CD4-positive, alpha-beta T cell (primary cell): ENCODE measurements around the gene THRB. TPM values are rescaled to one million over a fixed set of nuclear protein-coding genes. Genes with fewer than 3 reads are reported as not detected.

Experiments
- ATAC-seq: fragments of 200-7000 bp; cut with Tn5 transposase; one replicate; pipeline ENCODE4 v1.10.0; 2022; ENCODE audit warnings: mild to moderate bottlenecking; ENCODE audit not compliant: poor library complexity
- CTCF ChIA-PET: fragments of 350-600 bp; sonication (Branson Sonifier 250); formaldehyde crosslinking; loops from one replicate; lab custom pipeline; 2021; ENCODE audit warnings: antibody characterized with exemption, inconsistent platforms; lab: Charles Lee
- POLR2A ChIA-PET: fragments of 350-600 bp; sonication (Branson Sonifier 250); formaldehyde crosslinking; loops from one replicate; lab custom pipeline; 2021; ENCODE audit warnings: antibody characterized with exemption, inconsistent platforms; lab: Charles Lee
- DNase-seq, 14 experiments: peaks; one replicate each; pipeline ENCODE4 v3.0.0-alpha.2; 2013 to 2020; ENCODE audit warnings: mixed read lengths in 2 of 14
- H3K27ac ChIP-seq, 2 donors: one replicate each; pipeline versions ENCODE4 v1.5.1 to v1.7.0; 2013; ENCODE audit warnings: low read length in 2 of 2, low read depth in 1 of 2, mild to moderate bottlenecking in 1 of 2
- H3K27me3 ChIP-seq, 2 experiments: 1 replicate in 1 of 2; 2 replicates in 1 of 2; pipeline versions ENCODE4 v1.6.1 to v1.7.0; 2013; ENCODE audit warnings: low read length in 2 of 2, control low read depth in 1 of 2, mild to moderate bottlenecking in 1 of 2, moderate library complexity in 1 of 2; ENCODE audit not compliant: insufficient read depth in 2 of 2, control insufficient read depth in 1 of 2
- H3K36me3 ChIP-seq: one replicate; pipeline ENCODE4 v1.6.1; 2013; ENCODE audit warnings: low read length, control low read depth; ENCODE audit not compliant: insufficient read depth
- H3K4me1 ChIP-seq: one replicate; pipeline ENCODE4 v1.6.1; 2013; ENCODE audit warnings: low read length, control low read depth; ENCODE audit not compliant: insufficient read depth
- H3K4me3 ChIP-seq: one replicate; pipeline ENCODE4 v1.5.1; 2013; ENCODE audit warnings: mild to moderate bottlenecking, low read length, moderate library complexity
- H3K9me3 ChIP-seq, 2 experiments: 1 replicate in 1 of 2; 2 replicates in 1 of 2; pipeline versions ENCODE4 v1.6.1 to v1.7.0; 2013; ENCODE audit warnings: low read length in 2 of 2, mild to moderate bottlenecking in 2 of 2, control low read depth in 1 of 2, moderate library complexity in 1 of 2; ENCODE audit not compliant: control insufficient read depth in 1 of 2, insufficient read depth in 1 of 2
- H3K27ac Mint-ChIP-seq: one replicate; pipeline ENCODE4 v1.8.0; 2020; ENCODE audit warnings: mixed read lengths
- H3K27me3 Mint-ChIP-seq: one replicate; pipeline ENCODE4 v1.8.0; 2021; ENCODE audit warnings: mixed read lengths
- H3K36me3 Mint-ChIP-seq: one replicate; pipeline ENCODE4 v1.8.0; 2021; ENCODE audit warnings: low read depth, mixed read lengths
- H3K4me1 Mint-ChIP-seq: one replicate; pipeline ENCODE4 v1.8.0; 2021; ENCODE audit warnings: low read depth, mixed read lengths
- H3K4me3 Mint-ChIP-seq: one replicate; pipeline ENCODE4 v1.8.0; 2020; ENCODE audit warnings: mild to moderate bottlenecking, mixed read lengths
- H3K9me3 Mint-ChIP-seq: one replicate; pipeline ENCODE4 v1.8.0; 2020; ENCODE audit warnings: mixed read lengths
- intact Hi-C, 2 experiments: fragments of 100-400 bp; cut with DNase I in 1 of 2; cut with micrococcal nuclease in 1 of 2; formaldehyde crosslinking; loops; one replicate each; pipeline versions ENCODE4 v1.15.1 to v1.9.0; 2023 to 2025; cut with DNase I, micrococcal nuclease
- total RNA-seq, 174 experiments: library from RNA in 2 of 174; stranded (reverse) in 2 of 174; gene quantifications; one replicate each; pipeline ENCODE4 v1.2.3 and lab custom pipeline; 2021 to 2026
- TF ChIP-seq, protein P1 (sequence below): fragments of 200-600 bp; IDR thresholded peaks from one replicate; pipeline ENCODE4 v1.8.0; 2022; ENCODE audit warnings: antibody characterized with exemption, mild to moderate bottlenecking

The THRB gene
- total RNA-seq, 2 experiments from 2014 or later, result not detected

DNA sequence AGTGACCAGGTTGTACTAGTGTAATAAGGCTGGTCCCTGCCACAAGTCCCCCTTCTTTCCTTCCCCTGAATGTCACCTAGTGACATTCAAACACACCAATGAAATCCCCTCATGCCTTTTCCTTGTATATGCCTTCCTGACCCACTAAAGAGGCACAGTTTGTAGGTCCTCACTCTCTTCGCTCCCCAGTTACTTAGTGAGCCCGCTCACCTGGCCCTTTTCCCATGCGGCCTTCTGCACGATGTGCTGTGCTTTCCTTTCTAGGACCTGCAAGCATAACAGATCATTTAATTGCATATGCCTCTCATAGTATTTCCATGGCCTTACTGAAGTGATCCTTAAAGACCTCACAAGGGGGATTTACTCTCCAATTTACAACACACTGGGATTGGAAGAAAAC lies 146.3 kb downstream of the THRB start:
- Histone ChIP-seq H3K4me1 (no peaks in the 10 kb centered on the region), H3K27me3 (no peaks in the 10 kb centered on the region), H3K27ac (no peak overlapping the region), H3K9me3 (no peaks in the 10 kb centered on the region), H3K36me3 (no peaks in the 10 kb centered on the region), H3K4me3 (no peak overlapping the region)
- TF ChIP-seq, protein P1, sequence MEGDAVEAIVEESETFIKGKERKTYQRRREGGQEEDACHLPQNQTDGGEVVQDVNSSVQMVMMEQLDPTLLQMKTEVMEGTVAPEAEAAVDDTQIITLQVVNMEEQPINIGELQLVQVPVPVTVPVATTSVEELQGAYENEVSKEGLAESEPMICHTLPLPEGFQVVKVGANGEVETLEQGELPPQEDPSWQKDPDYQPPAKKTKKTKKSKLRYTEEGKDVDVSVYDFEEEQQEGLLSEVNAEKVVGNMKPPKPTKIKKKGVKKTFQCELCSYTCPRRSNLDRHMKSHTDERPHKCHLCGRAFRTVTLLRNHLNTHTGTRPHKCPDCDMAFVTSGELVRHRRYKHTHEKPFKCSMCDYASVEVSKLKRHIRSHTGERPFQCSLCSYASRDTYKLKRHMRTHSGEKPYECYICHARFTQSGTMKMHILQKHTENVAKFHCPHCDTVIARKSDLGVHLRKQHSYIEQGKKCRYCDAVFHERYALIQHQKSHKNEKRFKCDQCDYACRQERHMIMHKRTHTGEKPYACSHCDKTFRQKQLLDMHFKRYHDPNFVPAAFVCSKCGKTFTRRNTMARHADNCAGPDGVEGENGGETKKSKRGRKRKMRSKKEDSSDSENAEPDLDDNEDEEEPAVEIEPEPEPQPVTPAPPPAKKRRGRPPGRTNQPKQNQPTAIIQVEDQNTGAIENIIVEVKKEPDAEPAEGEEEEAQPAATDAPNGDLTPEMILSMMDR, result no peak
- Mint-ChIP-seq H3K4me3 (no peak overlapping the region), H3K27ac (no peak overlapping the region), H3K9me3 (no peaks in the 10 kb centered on the region), H3K36me3 (no peaks in the 10 kb centered on the region), H3K27me3 (no peaks in the 10 kb centered on the region), H3K4me1 (no peaks in the 10 kb centered on the region)
- ATAC-seq (no peak), DNase-seq (no peak)
- CTCF ChIA-PET, result no interaction called here
- POLR2A ChIA-PET, result no interaction called here
- intact Hi-C loops, result no loop called here

DNA sequence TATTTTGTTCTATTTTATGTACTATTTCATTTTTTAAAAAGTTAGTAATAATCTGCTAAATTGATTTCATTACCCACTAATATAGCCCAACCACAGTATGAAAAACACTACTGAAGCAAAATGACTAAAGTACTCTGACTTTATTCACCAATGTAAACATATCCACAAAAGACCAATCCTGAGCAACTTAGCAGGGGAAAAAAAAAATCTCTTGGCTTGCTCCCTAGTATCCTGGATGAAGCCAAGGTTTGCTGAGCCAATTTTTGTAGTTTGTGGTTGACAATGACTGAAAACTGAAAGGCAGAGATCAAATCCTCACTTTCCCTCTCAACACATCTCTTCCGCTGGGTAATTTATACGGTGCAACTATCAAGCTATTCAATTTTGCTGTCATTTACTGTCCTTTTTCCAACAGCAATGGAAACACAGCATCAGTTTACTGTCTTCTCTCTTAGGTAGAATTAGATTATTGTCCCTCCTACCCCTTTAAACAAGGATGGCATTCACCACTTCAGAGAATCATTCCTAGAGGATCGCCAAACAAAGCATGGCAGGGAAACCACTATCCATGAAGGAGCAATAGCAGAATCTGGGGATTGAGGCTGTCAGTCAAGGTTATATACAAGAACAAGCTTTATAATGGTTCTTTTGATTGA lies 149.7 kb downstream of the THRB start:
- Histone ChIP-seq H3K27ac (no peak overlapping the region), H3K4me3 (no peak overlapping the region), H3K27me3 (no peaks in the 10 kb centered on the region), H3K4me1 (no peaks in the 10 kb centered on the region), H3K9me3 (no peaks in the 10 kb centered on the region), H3K36me3 (no peaks in the 10 kb centered on the region)
- Mint-ChIP-seq H3K9me3 (no peaks in the 10 kb centered on the region), H3K4me1 (no peaks in the 10 kb centered on the region), H3K27me3 (no peaks in the 10 kb centered on the region), H3K36me3 (no peaks in the 10 kb centered on the region), H3K27ac (no peak overlapping the region), H3K4me3 (no peak overlapping the region)
- TF ChIP-seq, protein P1, result no peak
- POLR2A ChIA-PET, result no interaction called here
- CTCF ChIA-PET, result no interaction called here
- intact Hi-C loops, result no loop called here
- DNase-seq (no peak), ATAC-seq (no peak)

DNA sequence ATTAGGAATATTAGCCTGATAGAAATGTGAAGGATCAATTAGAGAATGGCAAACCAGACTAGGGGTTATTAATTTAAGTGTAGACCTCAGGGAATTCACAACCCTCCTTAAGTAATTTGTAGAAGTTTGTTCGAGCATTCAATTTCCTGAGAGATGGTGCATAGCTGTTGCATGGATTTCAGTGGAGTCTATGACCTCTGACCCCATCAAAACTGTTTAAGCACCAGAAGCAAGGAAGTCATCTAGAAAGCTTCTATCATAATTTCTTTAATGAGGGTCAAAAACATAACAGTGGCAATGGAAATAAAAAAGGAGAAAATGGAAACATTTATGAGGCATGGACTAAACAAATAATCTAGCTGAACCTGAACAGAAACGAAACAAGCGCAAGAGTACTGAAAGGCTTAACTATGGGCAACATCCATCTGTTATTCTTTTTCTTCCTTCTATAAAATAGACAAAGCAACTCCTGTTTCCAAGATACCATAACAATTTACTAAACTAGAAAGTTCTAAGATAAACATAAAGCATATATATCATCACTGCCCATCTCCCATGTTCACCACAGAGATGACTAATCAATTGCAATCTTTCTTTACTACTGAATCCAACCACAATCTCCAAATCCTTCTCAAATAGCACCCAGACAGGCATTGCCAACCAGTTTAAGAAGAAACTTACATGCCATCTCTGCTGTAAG lies 151.4 kb downstream of the THRB start:
- Mint-ChIP-seq H3K27ac (no peak overlapping the region), H3K9me3 (no peaks in the 10 kb centered on the region), H3K36me3 (no peaks in the 10 kb centered on the region), H3K27me3 (no peaks in the 10 kb centered on the region), H3K4me1 (no peaks in the 10 kb centered on the region), H3K4me3 (no peak overlapping the region)
- no peaks in the 10 kb centered on the region for H3K27me3 ChIP-seq
- no peaks in the 10 kb centered on the region for H3K9me3 ChIP-seq
- no peak overlapping the region for H3K27ac ChIP-seq
- ChIA-PET POLR2A (no interaction called here), CTCF (no interaction called here)
- intact Hi-C loops, result no loop called here
- DNase-seq, result no peak
- no peaks in the 10 kb centered on the region for H3K4me1 ChIP-seq
- H3K36me3 ChIP-seq, result no peaks in the 10 kb centered on the region
- TF ChIP-seq, protein P1, result no peak
- H3K4me3 ChIP-seq, result no peak overlapping the region
- no peak for ATAC-seq
